H1 (cell line): ENCODE data around the gene AIG1. TPM values are rescaled to one million over a fixed set of nuclear protein-coding genes. Genes with fewer than 3 reads are reported as not detected.

ENCODE experiments used
- CTCF ChIA-PET: fragments of 300-600 bp; sonication (Branson Sonifier 250); formaldehyde crosslinking; loops from one replicate; lab custom pipeline; 2021; ENCODE audit not compliant: partially characterized antibody; lab: Charles Lee
- POLR2A ChIA-PET: fragments of 300-600 bp; sonication (Branson Sonifier 250); formaldehyde crosslinking; loops from one replicate; lab custom pipeline; 2021; ENCODE audit warnings: inconsistent platforms; ENCODE audit not compliant: partially characterized antibody; lab: Charles Lee
- DNase-seq, 2 experiments: peaks; one replicate each; pipeline versions ENCODE4 v3.0.0 to v3.0.0-alpha.2; 2010 to 2022; ENCODE audit warnings: low spot score in 2 of 2, low read depth in 1 of 2, mixed read lengths in 1 of 2
- FAIRE-seq: peaks from 2 replicates; lab custom pipeline; 2011; peaks lifted over from hg19 to GRCh38; lab: Jason Lieb, UNC
- H2AFZ ChIP-seq: 2 replicates; pipeline ENCODE4 v1.8.1; 2012; ENCODE audit warnings: low read length, inconsistent platforms
- H2AK5ac ChIP-seq: 2 replicates; pipeline ENCODE4 v1.6.1; 2013; ENCODE audit warnings: low read depth, low read length
- H2BK120ac ChIP-seq: replicated peaks from 2 replicates; pipeline ENCODE3; 2013; ENCODE audit warnings: low read depth, low read length, inconsistent platforms
- H2BK12ac ChIP-seq: 2 replicates; pipeline ENCODE4 v1.6.1; 2013; ENCODE audit warnings: low read depth, low read length
- H2BK15ac ChIP-seq: 2 replicates; pipeline ENCODE4 v1.6.1; 2013; ENCODE audit warnings: low read length
- H2BK20ac ChIP-seq: 2 replicates; pipeline ENCODE4 v1.6.1; 2013; ENCODE audit warnings: low read length
- H2BK5ac ChIP-seq: 2 replicates; pipeline ENCODE4 v1.6.1; 2013; ENCODE audit warnings: low read depth, low read length
- H3K14ac ChIP-seq: 2 replicates; pipeline ENCODE4 v1.6.1; 2013; ENCODE audit warnings: inconsistent platforms; ENCODE audit not compliant: insufficient read length
- H3K18ac ChIP-seq: 2 replicates; pipeline ENCODE4 v1.6.1; 2013; ENCODE audit warnings: low read length; ENCODE audit errors: extremely low read depth
- H3K23ac ChIP-seq: 2 replicates; pipeline ENCODE4 v1.6.1; 2013; ENCODE audit warnings: inconsistent platforms; ENCODE audit not compliant: insufficient read length
- H3K23me2 ChIP-seq: 2 replicates; pipeline ENCODE4 v1.6.1; 2013; ENCODE audit warnings: low read depth, low read length
- H3K27ac ChIP-seq: 2 replicates; pipeline ENCODE4 v1.6.1; 2011; ENCODE audit warnings: low read depth, low read length, inconsistent platforms
- H3K27me3 ChIP-seq, 4 experiments: replicated peaks in 1 of 4; 1 replicate in 1 of 4; 2 replicates in 3 of 4; pipeline versions ENCODE4 v1.6.1 to v1.8.1; 2011 to 2013; ENCODE audit warnings: low read length in 3 of 4, mild to moderate bottlenecking in 3 of 4, inconsistent platforms in 2 of 4, mixed read lengths in 2 of 4, moderate library complexity in 1 of 4; ENCODE audit not compliant: control insufficient read depth in 3 of 4, insufficient read depth in 3 of 4; ENCODE audit errors: extremely low read depth in 1 of 4
- H3K36me3 ChIP-seq, 4 experiments: 2 replicates each; pipeline versions ENCODE4 v1.6.1 to v1.8.1; 2011 to 2013; ENCODE audit warnings: mild to moderate bottlenecking in 4 of 4, low read length in 3 of 4, moderate library complexity in 2 of 4, control low read depth in 1 of 4, inconsistent platforms in 1 of 4; ENCODE audit not compliant: insufficient read depth in 4 of 4, control insufficient read depth in 2 of 4
- H3K4ac ChIP-seq: replicated peaks from 2 replicates; pipeline ENCODE3; 2013; ENCODE audit warnings: low read length, low read depth, mixed read lengths, inconsistent platforms; ENCODE audit not compliant: insufficient read length
- H3K4me1 ChIP-seq, 4 experiments: replicated peaks in 1 of 4; 1 replicate in 1 of 4; 2 replicates in 3 of 4; pipeline versions ENCODE4 v1.6.1 to v1.8.1; 2011 to 2013; ENCODE audit warnings: low read length in 3 of 4, inconsistent platforms in 2 of 4, mixed read lengths in 1 of 4; ENCODE audit not compliant: insufficient read depth in 4 of 4, control insufficient read depth in 3 of 4
- H3K4me2 ChIP-seq, 2 experiments: 2 replicates each; pipeline versions ENCODE4 v1.6.1 to v1.8.1; 2011 to 2013; ENCODE audit warnings: low read depth in 2 of 2, low read length in 2 of 2, control low read depth in 1 of 2, inconsistent platforms in 1 of 2, mild to moderate bottlenecking in 1 of 2; ENCODE audit not compliant: insufficient read depth in 1 of 2
- H3K4me3 ChIP-seq, 4 experiments: fragments of 200-600, 300-600 bp in 1 of 4; sonication (generic), shearing (Covaris generic), sonication (Bioruptor Twin) in 1 of 4; 2 replicates each; pipeline versions ENCODE4 v1.5.1 to v1.8.1; 2011 to 2016; ENCODE audit warnings: low read length in 4 of 4, low read depth in 3 of 4, control low read depth in 2 of 4, inconsistent platforms in 2 of 4, mild to moderate bottlenecking in 2 of 4, mixed read lengths in 1 of 4, moderate library complexity in 1 of 4; ENCODE audit not compliant: insufficient read depth in 2 of 4; ENCODE audit errors: extremely low read depth in 1 of 4
- H3K56ac ChIP-seq: replicated peaks from 2 replicates; pipeline ENCODE3; 2013; ENCODE audit warnings: low read depth, mild to moderate bottlenecking, mixed read lengths, low read length, inconsistent platforms; ENCODE audit not compliant: insufficient read length
- H3K79me1 ChIP-seq: 2 replicates; pipeline ENCODE4 v1.6.1; 2013; ENCODE audit warnings: low read depth, low read length, control low read depth
- H3K79me2 ChIP-seq, 2 experiments: 2 replicates each; pipeline versions ENCODE4 v1.6.1 to v1.8.1; 2012 to 2013; ENCODE audit warnings: low read length in 2 of 2, mild to moderate bottlenecking in 2 of 2, inconsistent platforms in 1 of 2; ENCODE audit not compliant: insufficient read depth in 2 of 2, control insufficient read depth in 1 of 2
- H3K9ac ChIP-seq, 4 experiments: replicated peaks in 1 of 4; 1 replicate in 1 of 4; 2 replicates in 3 of 4; pipeline versions ENCODE4 v1.6.1 to v1.8.1; 2011 to 2013; ENCODE audit warnings: low read depth in 3 of 4, low read length in 3 of 4, control low read depth in 2 of 4, mild to moderate bottlenecking in 2 of 4, moderate library complexity in 2 of 4, inconsistent platforms in 1 of 4; ENCODE audit errors: extremely low read depth in 1 of 4
- H3K9me3 ChIP-seq, 2 experiments: 2 replicates each; pipeline versions ENCODE4 v1.6.1 to v1.8.1; 2012 to 2013; ENCODE audit warnings: mild to moderate bottlenecking in 2 of 2, moderate library complexity in 2 of 2, control low read depth in 1 of 2, inconsistent platforms in 1 of 2, low read depth in 1 of 2, low read length in 1 of 2, mixed read lengths in 1 of 2; ENCODE audit not compliant: insufficient read depth in 2 of 2
- H4K20me1 ChIP-seq, 2 experiments: replicated peaks in 1 of 2; 2 replicates each; pipeline versions ENCODE3 to v1.8.1; 2011 to 2013; ENCODE audit warnings: inconsistent platforms in 2 of 2, low read length in 2 of 2, mild to moderate bottlenecking in 1 of 2; ENCODE audit not compliant: insufficient read depth in 2 of 2, control insufficient read depth in 1 of 2
- H4K5ac ChIP-seq: 2 replicates; pipeline ENCODE4 v1.6.1; 2013; ENCODE audit warnings: low read length, low read depth, mixed read lengths, inconsistent platforms; ENCODE audit not compliant: insufficient read length
- H4K8ac ChIP-seq: 2 replicates; pipeline ENCODE4 v1.8.0; 2013; ENCODE audit warnings: mild to moderate bottlenecking, moderate library complexity, low read length, inconsistent platforms; ENCODE audit not compliant: insufficient read depth; ENCODE audit errors: extremely low read depth
- H4K91ac ChIP-seq: replicated peaks from 2 replicates; pipeline ENCODE3; 2013; ENCODE audit warnings: low read length, mixed read lengths, inconsistent platforms; ENCODE audit not compliant: insufficient read length
- ATF2 ChIP-seq: IDR thresholded peaks from 2 replicates; pipeline ENCODE4 v1.6.1; 2012; ENCODE audit warnings: low read length, inconsistent platforms
- CTBP2 ChIP-seq: IDR thresholded peaks from 2 replicates; pipeline ENCODE4 v1.7.0; 2011; ENCODE audit warnings: borderline replicate concordance, mild to moderate bottlenecking, moderate library complexity, mixed read lengths, low read length; ENCODE audit not compliant: insufficient read depth, insufficient read length
- SIRT6 ChIP-seq: IDR thresholded peaks from one replicate; pipeline ENCODE4 v1.7.1; 2012; ENCODE audit warnings: low read length, inconsistent platforms
- YY1 ChIP-seq: IDR thresholded peaks from 2 replicates; pipeline ENCODE4 v1.6.1; 2011; ENCODE audit warnings: low read depth, mild to moderate bottlenecking, low read length
- WGBS, 2 experiments: shearing (Covaris generic) in 1 of 2; methylation state at CpG; one replicate each; pipeline versions ENCODE4 v1.1.6 to v1.1.7; 2013 to 2015; ENCODE audit warnings: low lambda C conversion rate in 2 of 2, mixed read lengths in 2 of 2, inconsistent platforms in 1 of 2, low coverage in 1 of 2, missing lambda C conversion rate in 1 of 2; ENCODE audit not compliant: insufficient replicate concordance in 2 of 2, insufficient coverage in 1 of 2, insufficient read length in 1 of 2; ENCODE audit errors: extremely low coverage in 1 of 2, missing lambda C conversion rate in 1 of 2; 5-methylcytosine and 5-hydroxymethylcytosine counted together
- polyA plus RNA-seq, 7 experiments: library from polyadenylated mRNA; depleted of rRNA in 3 of 7; stranded (reverse) in 5 of 7; unstranded in 2 of 7; fragments of >200 nt in 5 of 7; fragments of 200-250 nt in 2 of 7; gene quantifications; 1 replicate in 5 of 7; 2 replicates in 1 of 7; 4 replicates in 1 of 7; pipeline versions ENCODE4 v1.2.1 to v1.2.3, GENCODE V29; 2011 to 2013; ENCODE audit warnings: missing spikeins in 2 of 7, mixed read lengths in 2 of 7
- total RNA-seq: library from RNA; stranded (reverse); fragmentation: NEBNext Ultra II Directional; extraction: Animal tissue kit (Norgen Biotek cat#: 25700); gene quantifications from 2 replicates; pipeline ENCODE4 v1.2.1, GENCODE V29; 2021

Gene AIG1
- total and polyA plus RNA-seq, 2 of the 8 experiments (the other 6 are each of a cell fraction or from before 2014, with no cell fraction given), result 56.6 to 58.4 TPM

- no peaks in the 10 kb centered on the region for H3K4me1 ChIP-seq
- no peak overlapping the region for H3K23ac ChIP-seq
- H2AFZ ChIP-seq, result no peak overlapping the region
- no peak overlapping the region for H2BK15ac ChIP-seq
- no peak overlapping the region for H3K27ac ChIP-seq
- H3K9me3 ChIP-seq, result no peaks in the 10 kb centered on the region
- no peaks in the 10 kb centered on the region for H3K36me3 ChIP-seq
- H2BK120ac ChIP-seq, result no peak overlapping the region
- H3K23me2 ChIP-seq, result no peaks in the 10 kb centered on the region
- TF ChIP-seq SIRT6 (no peak), CTBP2 (no peak), YY1 (no peak), ATF2 (no peak)
- peaks cover 0 to 2% of the 10 kb centered on the region in 2 experiments for H4K20me1 ChIP-seq
- no peak overlapping the region for H4K91ac ChIP-seq
- WGBS, 2 experiments, result 94% methylated on average over 2 of the region's 2 CpGs; no CpG with 5 or more reads in 1 of the 2 experiments
- no peak overlapping the region for H2BK5ac ChIP-seq
- ChIA-PET POLR2A (no interaction called here), CTCF (no interaction called here)
- no peaks in the 10 kb centered on the region for H3K79me1 ChIP-seq
- FAIRE-seq (no peak), DNase-seq (no peak)
- no peak overlapping the region for H2BK12ac ChIP-seq
- no peak overlapping the region for H3K18ac ChIP-seq
- no peak overlapping the region for H3K56ac ChIP-seq
- H3K4me3 ChIP-seq, result no peak overlapping the region
- H4K8ac ChIP-seq, result no peak overlapping the region
- H3K4ac ChIP-seq, result no peak overlapping the region
- no peaks in the 10 kb centered on the region for H3K79me2 ChIP-seq
- H3K4me2 ChIP-seq, result no peak overlapping the region
- H3K9ac ChIP-seq, result no peak overlapping the region
- no peak overlapping the region for H4K5ac ChIP-seq
- H3K27me3 ChIP-seq, result no peaks in the 10 kb centered on the region
- H2BK20ac ChIP-seq, result no peak overlapping the region
- H3K14ac ChIP-seq, result no peak overlapping the region
- H2AK5ac ChIP-seq, result no peak overlapping the region
These were observed 301.5 kb downstream of the AIG1 start for GRCh38 chr6:143362192-143362558.
